ENCODE data around the gene NAA80.

The NAA80 gene

GRCh38 chr3:50340448-50341329 is 41.5 kb upstream of the NAA80 start, which contains the start of gene RASSF1:
Gene RASSF1 (minus strand): TSS chr3:50340836. CDS start chr3:50340805, 31 bp downstream.
- H3K36me3 ChIP-seq (replicated peaks; ENCODE audit: low read depth, low read length): peaks cover 13% of the 10 kb centered on the region
- H3K27me3 ChIP-seq (ENCODE audit: low read depth, low read length): no peaks in the 10 kb centered on the region
- no peak within 1 kb of the TSS for H3K9ac ChIP-seq (ENCODE audit: low read length)
- H2AFZ ChIP-seq (ENCODE audit: low read depth, low read length): no peak within 1 kb of the TSS
- no peak within 1 kb of the TSS for H3K4me3 ChIP-seq (ENCODE audit: low read length)
- TF ChIP-seq CTCF (IDR thresholded peaks at IDR 0.05; ENCODE audit: low read depth, low read length) (no peak), EZH2phosphoT487 (IDR thresholded peaks at IDR 0.05; ENCODE audit: low read depth) (no peak)
- H3K9me3 ChIP-seq (ENCODE audit: insufficient read depth, low read length): no peaks in the 10 kb centered on the region
- H3K4me2 ChIP-seq (ENCODE audit: low read length): no peak within 1 kb of the TSS
- peaks cover 14% of the 10 kb centered on the region for H3K4me1 ChIP-seq (ENCODE audit: low read length)
- H3K79me2 ChIP-seq (ENCODE audit: low read length): peaks cover 25% of the 10 kb centered on the region
- H3K27ac ChIP-seq (ENCODE audit: low read length): no peak within 1 kb of the TSS
- H4K20me1 ChIP-seq (ENCODE audit: insufficient read depth, low read length): no peaks in the 10 kb centered on the region

GRCh38 chr3:50340147-50340447 is 40.9 kb upstream of the NAA80 start:
- Histone ChIP-seq H3K27me3 (ENCODE audit: low read depth, low read length) (no peaks in the 10 kb centered on the region), H2AFZ (ENCODE audit: low read depth, low read length) (no peak overlapping the region), H3K4me1 (ENCODE audit: low read length) (peaks cover 18% of the 10 kb centered on the region), H3K9me3 (ENCODE audit: insufficient read depth, low read length) (no peaks in the 10 kb centered on the region), H3K4me2 (ENCODE audit: low read length) (no peak overlapping the region), H3K4me3 (ENCODE audit: low read length) (no peak overlapping the region), H3K27ac (ENCODE audit: low read length) (no peak overlapping the region), H3K79me2 (ENCODE audit: low read length) (peaks cover 31% of the 10 kb centered on the region), H4K20me1 (ENCODE audit: insufficient read depth, low read length) (no peaks in the 10 kb centered on the region), H3K9ac (ENCODE audit: low read length) (no peak overlapping the region), H3K36me3 (replicated peaks; ENCODE audit: low read depth, low read length) (peaks cover 11% of the 10 kb centered on the region)
- no peak for TF ChIP-seq EZH2phosphoT487 (IDR thresholded peaks at IDR 0.05; ENCODE audit: low read depth)
- no peak for TF ChIP-seq CTCF (IDR thresholded peaks at IDR 0.05; ENCODE audit: low read depth, low read length)

GRCh38 chr3:50339485-50340146 is 40.4 kb upstream of the NAA80 start:
- Histone ChIP-seq H3K36me3 (replicated peaks; ENCODE audit: low read depth, low read length) (peaks cover 12% of the 10 kb centered on the region), H3K4me1 (ENCODE audit: low read length) (peaks cover 18% of the 10 kb centered on the region), H3K9ac (ENCODE audit: low read length) (no peak overlapping the region), H3K27ac (ENCODE audit: low read length) (no peak overlapping the region), H3K79me2 (ENCODE audit: low read length) (peaks cover 36% of the 10 kb centered on the region), H3K27me3 (ENCODE audit: low read depth, low read length) (no peaks in the 10 kb centered on the region), H3K9me3 (ENCODE audit: insufficient read depth, low read length) (no peaks in the 10 kb centered on the region), H3K4me3 (ENCODE audit: low read length) (no peak overlapping the region), H4K20me1 (ENCODE audit: insufficient read depth, low read length) (peaks cover 1% of the 10 kb centered on the region; the same call in 1 of the 2 replicates), H3K4me2 (ENCODE audit: low read length) (no peak overlapping the region), H2AFZ (ENCODE audit: low read depth, low read length) (no peak overlapping the region)
- TF ChIP-seq EZH2phosphoT487 (IDR thresholded peaks at IDR 0.05; ENCODE audit: low read depth) (no peak), CTCF (IDR thresholded peaks at IDR 0.05; ENCODE audit: low read depth, low read length) (no peak)

GRCh38 chr3:50338965-50339364 is 39.8 kb upstream of the NAA80 start:
- peak overlapping the region; percentile 84 for H3K4me2 ChIP-seq (ENCODE audit: low read length)
- H4K20me1 ChIP-seq (ENCODE audit: insufficient read depth, low read length): peaks cover 8% of the 10 kb centered on the region
- H3K27me3 ChIP-seq (ENCODE audit: low read depth, low read length): no peaks in the 10 kb centered on the region
- H3K9me3 ChIP-seq (ENCODE audit: insufficient read depth, low read length): no peaks in the 10 kb centered on the region
- TF ChIP-seq CTCF (IDR thresholded peaks at IDR 0.05; ENCODE audit: low read depth, low read length) (no peak), EZH2phosphoT487 (IDR thresholded peaks at IDR 0.05; ENCODE audit: low read depth) (no peak)
- no peak overlapping the region for H2AFZ ChIP-seq (ENCODE audit: low read depth, low read length)
- H3K36me3 ChIP-seq (replicated peaks; ENCODE audit: low read depth, low read length): peaks cover 19% of the 10 kb centered on the region
- H3K27ac ChIP-seq (ENCODE audit: low read length): 0 out of 2 replicates have a peak overlapping the region, but pooled peaks have one; percentile 82
- H3K9ac ChIP-seq (ENCODE audit: low read length): peak overlapping the region; percentile 92
- H3K4me1 ChIP-seq (ENCODE audit: low read length): peaks cover 19% of the 10 kb centered on the region
- peaks cover 43% of the 10 kb centered on the region for H3K79me2 ChIP-seq (ENCODE audit: low read length)
- H3K4me3 ChIP-seq (ENCODE audit: low read length): peak overlapping the region; percentile 84

Data from OCI-LY3 (cell line).